HG03280 (cell line): Measurements from ENCODE around the gene MCRIP2.

Experiments
- ATAC-seq: cut with Tn5 transposase; IDR thresholded peaks from one replicate; pipeline ENCODE4 v1.9.1; 2021; ENCODE audit warnings: mild to moderate bottlenecking, moderate library complexity; ENCODE audit not compliant: unreplicated experiment

Gene MCRIP2

GRCh38 chr16:647173-647902 lies 5.7 kb downstream of the MCRIP2 start:
- no peak for ATAC-seq

- ATAC-seq = no peak
Observed at GRCh38 chr16:648071-648780, 6.6 kb downstream of the MCRIP2 start.

- peak; percentile 84 for ATAC-seq
Observed at GRCh38 chr16:648781-649589, 7.4 kb downstream of the MCRIP2 start, which contains the start of gene WDR90. Gene WDR90 (plus strand): TSS chr16:649365. CDS start chr16:649417, 52 bp downstream.

GRCh38 chr16:649631-650030 lies 8.0 kb downstream of the MCRIP2 start:
- ATAC-seq = peak; percentile 16

- no peak for ATAC-seq
Observed at GRCh38 chr16:651844-652243, 10.2 kb downstream of the MCRIP2 start.

- no peak for ATAC-seq
Observed at GRCh38 chr16:652454-653305, 11.1 kb downstream of the MCRIP2 start.

GRCh38 chr16:654034-654433 lies 12.4 kb downstream of the MCRIP2 start:
- no peak for ATAC-seq

- no peak for ATAC-seq
Observed at GRCh38 chr16:657487-657886, 15.9 kb downstream of the MCRIP2 start.

- ATAC-seq = no peak
Observed at GRCh38 chr16:658679-659571, 17.3 kb downstream of the MCRIP2 start.

- no peak for ATAC-seq
Observed at GRCh38 chr16:659618-660017, 18.0 kb downstream of the MCRIP2 start.

- ATAC-seq = no peak
Observed at GRCh38 chr16:660132-660458, 18.5 kb downstream of the MCRIP2 start.

- ATAC-seq = peak; percentile 56
Observed at GRCh38 chr16:660459-661183, 19.0 kb downstream of the MCRIP2 start.

- no peak for ATAC-seq
Observed at GRCh38 chr16:661184-661821, 19.7 kb downstream of the MCRIP2 start.

GRCh38 chr16:662095-662494 lies 20.5 kb downstream of the MCRIP2 start:
- no peak for ATAC-seq

- no peak for ATAC-seq
Observed at GRCh38 chr16:662597-662996, 21.0 kb downstream of the MCRIP2 start.

GRCh38 chr16:666572-666971 lies 24.9 kb downstream of the MCRIP2 start:
- ATAC-seq = no peak

GRCh38 chr16:667113-667779 lies 25.6 kb downstream of the MCRIP2 start:
- no peak for ATAC-seq
